Measurements from ENCODE around the gene OASL.

OASL gene

DNA sequence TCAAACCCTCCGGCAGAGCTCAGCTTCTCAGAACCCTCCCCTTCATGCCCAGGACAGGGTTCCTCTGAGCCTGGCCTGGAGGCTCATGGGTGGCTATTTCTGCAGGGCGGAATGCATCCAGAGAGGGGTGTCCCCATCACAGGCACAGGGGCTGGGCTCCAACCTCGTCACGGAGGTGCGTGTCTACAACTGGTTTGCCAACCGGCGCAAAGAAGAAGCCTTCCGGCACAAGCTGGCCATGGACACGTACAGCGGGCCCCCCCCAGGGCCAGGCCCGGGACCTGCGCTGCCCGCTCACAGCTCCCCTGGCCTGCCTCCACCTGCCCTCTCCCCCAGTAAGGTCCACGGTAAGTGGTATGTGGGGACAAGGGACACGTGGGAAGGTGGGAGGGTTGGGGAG, 45.0 kb downstream of the OASL start:
- Mint-ChIP-seq H3K27me3 (ENCODE audit: low read depth) (peaks cover 21% of the 10 kb centered on the region), H3K4me1 (peaks cover 5% of the 10 kb centered on the region), H3K36me3 (ENCODE audit: low read depth) (peaks cover 13% of the 10 kb centered on the region), H3K9me3 (no peaks in the 10 kb centered on the region), H3K27ac (no peak overlapping the region), H3K4me3 (no peak overlapping the region)
- TF ChIP-seq CTCF (IDR thresholded peaks at IDR 0.05; ENCODE audit: unreplicated experiment in 3 of 3), result no peak

GRCh38 chr12:120993496-120993895, 45.5 kb downstream of the OASL start:
- no peaks in the 10 kb centered on the region for H3K9me3 Mint-ChIP-seq
- H3K27ac Mint-ChIP-seq, result no peak overlapping the region
- peaks cover 13% of the 10 kb centered on the region for H3K36me3 Mint-ChIP-seq (ENCODE audit: low read depth)
- peaks cover 3% of the 10 kb centered on the region for H3K4me1 Mint-ChIP-seq
- peaks cover 24% of the 10 kb centered on the region for H3K27me3 Mint-ChIP-seq (ENCODE audit: low read depth)
- TF ChIP-seq CTCF (IDR thresholded peaks at IDR 0.05; ENCODE audit: unreplicated experiment in 3 of 3), result no peak
- no peak overlapping the region for H3K4me3 Mint-ChIP-seq

GRCh38 chr12:120992989-120993388, 46.1 kb downstream of the OASL start:
- peaks cover 13% of the 10 kb centered on the region for H3K36me3 Mint-ChIP-seq (ENCODE audit: low read depth)
- no peaks in the 10 kb centered on the region for H3K4me1 Mint-ChIP-seq
- TF ChIP-seq CTCF (IDR thresholded peaks at IDR 0.05; ENCODE audit: unreplicated experiment in 3 of 3), result no peak
- H3K27me3 Mint-ChIP-seq (ENCODE audit: low read depth), result peaks cover 24% of the 10 kb centered on the region
- no peak overlapping the region for H3K27ac Mint-ChIP-seq
- no peak overlapping the region for H3K4me3 Mint-ChIP-seq
- no peaks in the 10 kb centered on the region for H3K9me3 Mint-ChIP-seq

DNA sequence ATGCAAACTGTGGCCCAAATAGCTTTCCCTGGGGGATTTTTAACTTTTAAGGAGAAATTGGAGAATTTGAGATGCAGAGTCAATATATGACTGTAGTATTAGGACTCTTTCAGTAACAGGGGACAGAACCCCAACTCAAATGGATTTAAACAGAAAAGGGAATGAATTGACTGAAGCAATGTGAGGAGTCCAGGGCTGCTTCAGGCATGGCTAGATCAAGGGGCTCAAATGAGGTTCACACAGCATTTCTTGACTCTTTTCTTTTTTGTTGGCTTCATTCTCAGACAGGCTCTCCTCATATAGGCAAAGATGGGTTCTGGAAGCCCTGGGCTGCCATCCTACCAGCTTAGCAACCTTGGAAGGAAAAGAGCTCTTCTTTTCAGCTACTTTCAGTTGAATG, 47.1 kb downstream of the OASL start:
- no peaks in the 10 kb centered on the region for H3K9me3 Mint-ChIP-seq
- H3K4me1 Mint-ChIP-seq, result no peaks in the 10 kb centered on the region
- H3K36me3 Mint-ChIP-seq (ENCODE audit: low read depth), result peaks cover 13% of the 10 kb centered on the region
- H3K27me3 Mint-ChIP-seq (ENCODE audit: low read depth), result peaks cover 24% of the 10 kb centered on the region
- H3K4me3 Mint-ChIP-seq, result no peak overlapping the region
- H3K27ac Mint-ChIP-seq, result no peak overlapping the region
- no peak for TF ChIP-seq CTCF (IDR thresholded peaks at IDR 0.05; ENCODE audit: unreplicated experiment in 3 of 3)

DNA sequence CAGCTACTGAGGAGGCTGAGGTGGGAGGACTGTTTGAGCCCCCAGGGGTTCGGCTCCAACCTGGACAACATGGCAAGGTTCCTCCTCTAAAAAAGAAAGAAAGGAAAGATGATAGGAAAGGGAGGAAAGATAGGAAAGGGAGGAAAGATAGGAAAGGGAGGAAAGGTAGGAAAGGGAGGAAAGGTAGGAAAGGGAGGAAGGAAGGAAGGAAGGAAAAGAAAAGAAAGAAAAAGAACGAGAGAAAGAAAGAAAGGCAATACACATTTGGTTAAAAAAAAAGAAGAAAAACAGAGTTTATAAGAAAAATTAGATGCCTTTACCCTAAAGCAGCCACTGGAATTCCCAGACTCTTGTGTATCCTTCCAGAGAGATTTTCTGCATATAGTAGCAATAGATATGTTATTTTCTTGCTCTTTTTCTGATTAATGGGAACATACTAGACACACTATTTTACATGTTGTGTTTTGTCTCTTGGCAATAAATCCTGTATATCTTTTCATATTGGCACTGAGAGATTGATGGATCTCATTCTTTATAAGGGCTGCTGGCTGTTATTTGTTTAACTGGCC, 48.5 kb downstream of the OASL start:
- H3K36me3 Mint-ChIP-seq (ENCODE audit: low read depth), result peaks cover 10% of the 10 kb centered on the region
- H3K9me3 Mint-ChIP-seq, result no peaks in the 10 kb centered on the region
- no peak overlapping the region for H3K27ac Mint-ChIP-seq
- no peaks in the 10 kb centered on the region for H3K4me1 Mint-ChIP-seq
- no peak overlapping the region for H3K4me3 Mint-ChIP-seq
- no peak for TF ChIP-seq CTCF (IDR thresholded peaks at IDR 0.05; ENCODE audit: unreplicated experiment in 3 of 3)
- H3K27me3 Mint-ChIP-seq (ENCODE audit: low read depth), result peaks cover 18% of the 10 kb centered on the region

- Mint-ChIP-seq H3K4me3 (no peak overlapping the region), H3K36me3 (ENCODE audit: low read depth) (peaks cover 1% of the 10 kb centered on the region), H3K4me1 (no peaks in the 10 kb centered on the region), H3K27ac (no peak overlapping the region), H3K27me3 (ENCODE audit: low read depth) (peaks cover 13% of the 10 kb centered on the region), H3K9me3 (no peaks in the 10 kb centered on the region)
- TF ChIP-seq CTCF (IDR thresholded peaks at IDR 0.05; ENCODE audit: unreplicated experiment in 3 of 3), result no peak
These were observed 49.4 kb downstream of the OASL start for GRCh38 chr12:120989687-120990086.
